Stimulated activated naive CD4-positive, alpha-beta T cell treated with Interleukin-2 at 50 U/mL for 16 hours (primary cell): Measurements from ENCODE around the gene ZNF480.
A peak's percentile ranks its signal among the peaks of the same experiment; 100 is the strongest.
"Not testable (repeated sequence)": the region's sequence is repeated elsewhere in the genome, so short reads cannot be mapped to it uniquely, and the experiment has no call there.

Experiments used
- DNase-seq: peaks from one replicate; lab custom pipeline; 2025; lab: John Stamatoyannopoulos, UW

Gene ZNF480

DNA sequence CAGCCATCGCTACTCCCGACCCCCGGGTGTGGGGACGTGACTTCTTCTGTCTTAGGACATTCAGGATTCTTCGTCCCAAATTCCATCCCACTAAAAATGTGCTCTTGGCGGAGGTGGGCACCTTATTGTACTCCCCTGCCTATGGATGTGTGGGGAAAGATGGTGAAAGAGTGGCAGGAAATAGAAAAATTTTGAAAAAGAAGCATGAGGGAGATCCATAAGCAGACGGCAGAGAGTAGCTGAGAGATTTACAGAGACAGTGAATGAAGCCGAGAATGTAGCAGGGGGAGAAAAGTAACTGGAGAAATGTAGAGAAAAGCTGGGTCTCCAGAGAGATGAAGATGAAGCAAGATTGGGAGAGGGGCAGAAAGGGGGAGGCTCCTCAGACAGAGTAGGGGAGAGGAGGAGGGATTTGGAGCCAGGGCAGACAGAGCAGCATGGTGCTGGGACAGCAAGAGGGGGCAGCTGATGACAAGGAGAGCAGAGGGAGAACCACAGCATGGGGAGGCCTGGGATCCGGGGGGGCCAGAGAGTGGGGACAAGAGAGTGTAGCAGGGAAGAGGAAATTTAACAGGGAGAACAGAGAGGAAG, 39.9 kb downstream of the ZNF480 start:
- DNase-seq = no peak

DNA sequence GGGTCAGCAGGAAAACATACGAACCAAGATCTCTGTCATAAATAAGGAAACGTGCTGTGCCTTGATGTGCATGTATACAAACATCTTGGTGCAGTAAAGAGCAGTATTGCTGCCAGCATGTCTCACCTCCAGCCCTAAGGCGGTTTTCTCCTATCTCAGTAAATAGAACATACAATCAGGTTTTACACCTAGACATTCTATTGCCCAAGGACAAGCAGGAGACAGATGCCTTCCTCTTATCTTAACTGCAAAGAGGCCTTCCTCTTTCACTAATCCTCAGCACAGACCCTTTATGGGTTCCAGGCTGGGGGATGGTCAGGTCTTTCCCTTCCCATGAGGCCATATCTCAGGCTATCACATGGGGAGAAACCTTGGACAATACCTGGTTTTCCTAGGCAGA, 42.1 kb downstream of the ZNF480 start:
- not testable (repeated sequence) for DNase-seq

GRCh38 chr19:52343548-52343947, 46.6 kb downstream of the ZNF480 start:
- peak; percentile 27 for DNase-seq

GRCh38 chr19:52345162-52345561, 48.2 kb downstream of the ZNF480 start:
- no peak for DNase-seq

DNA sequence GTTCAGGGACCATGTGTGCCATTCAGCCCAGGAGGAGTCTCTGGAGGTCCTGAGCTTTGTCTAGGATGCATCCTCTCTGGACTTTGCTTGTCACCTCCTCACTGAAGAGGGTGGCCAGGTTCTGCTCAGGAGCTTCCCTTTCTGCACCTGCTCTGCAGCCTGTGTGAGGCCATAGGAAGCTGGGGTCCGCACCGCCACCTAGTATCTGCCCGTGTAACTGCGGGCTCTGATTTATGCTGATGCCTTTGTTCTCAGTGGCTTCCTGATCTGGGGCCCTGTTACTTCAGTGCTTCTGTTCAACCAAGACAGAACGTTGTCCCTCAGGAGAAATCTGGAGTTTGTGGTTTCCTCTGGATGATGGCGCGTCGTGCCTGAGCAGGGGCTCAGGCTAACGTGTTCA, 54.5 kb downstream of the ZNF480 start:
- DNase-seq = no peak

- no peak for DNase-seq
These were observed 69.5 kb downstream of the ZNF480 start for GRCh38 chr19:52366414-52366824.

DNA sequence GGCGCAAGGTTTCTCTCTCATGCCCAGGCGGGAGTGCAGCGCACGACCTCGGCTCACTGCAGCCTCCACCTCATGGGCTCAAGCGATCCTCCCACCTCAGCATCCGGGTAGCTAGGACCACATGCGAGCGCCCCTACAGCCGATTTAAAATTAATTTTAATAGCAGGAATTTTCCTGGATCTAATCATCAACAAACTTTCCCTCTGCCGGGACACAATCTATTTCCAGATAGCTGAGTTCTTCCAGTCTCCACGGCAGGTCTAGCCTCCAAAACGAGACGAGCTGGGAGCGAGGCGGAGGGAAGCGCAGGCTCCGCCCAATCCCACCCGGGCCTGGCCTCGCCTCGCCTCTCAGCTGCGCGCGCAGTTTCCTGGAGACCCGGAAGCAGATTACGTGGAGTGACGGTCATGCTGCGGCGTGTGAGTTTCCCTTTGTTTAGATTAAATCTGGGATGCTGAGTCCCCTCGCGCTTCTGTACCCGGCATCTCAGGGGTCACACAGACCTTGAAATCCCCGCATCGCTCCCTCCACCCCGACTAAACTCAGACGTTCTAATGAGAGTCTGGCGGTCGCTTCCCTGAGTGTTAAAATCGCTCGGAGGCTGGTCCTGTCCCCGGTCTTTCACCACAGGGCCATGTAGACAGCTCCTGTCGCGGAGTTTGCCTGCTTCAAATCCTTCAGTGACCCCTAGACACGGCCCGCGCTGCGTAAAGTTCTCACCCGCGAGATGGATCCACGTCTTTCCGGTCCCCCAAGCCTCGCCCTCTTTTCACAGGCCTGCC, 72.8 kb downstream of the ZNF480 start, which contains the start of gene ZNF880:
Gene ZNF880, plus strand, starts transcription at position 365 of the 782 bp plus-strand sequence. Its CDS starts 43 bp downstream, at position 408.
- peak; percentile 84 for DNase-seq

GRCh38 chr19:52370341-52370710, 73.4 kb downstream of the ZNF480 start:
- no peak for DNase-seq
